Neuronal stem cell (in vitro differentiated cells): Measurements from ENCODE around the gene ADRB2.

Experiments
- DNase-seq: peaks from one replicate; pipeline ENCODE4 v3.0.0-alpha.2; 2013; ENCODE audit warnings: low spot score
- H2AFZ ChIP-seq: one replicate; pipeline ENCODE4 v1.6.1; 2013; ENCODE audit warnings: mild to moderate bottlenecking, low read length, inconsistent platforms
- H2AK5ac ChIP-seq: 2 replicates; pipeline ENCODE4 v1.6.1; 2013; ENCODE audit warnings: low read depth, mild to moderate bottlenecking, inconsistent platforms, low read length, moderate library complexity, mixed read lengths
- H2BK120ac ChIP-seq: 2 replicates; pipeline ENCODE4 v1.6.1; 2013; ENCODE audit warnings: low read depth, mild to moderate bottlenecking, inconsistent platforms, low read length, moderate library complexity, mixed read lengths
- H2BK12ac ChIP-seq: one replicate; pipeline ENCODE4 v1.6.1; 2013; ENCODE audit warnings: low read length, inconsistent platforms
- H2BK15ac ChIP-seq: 2 replicates; pipeline ENCODE4 v1.6.1; 2013; ENCODE audit warnings: mild to moderate bottlenecking, low read length, inconsistent platforms, mixed read lengths
- H2BK5ac ChIP-seq: one replicate; pipeline ENCODE4 v1.6.1; 2013; ENCODE audit warnings: inconsistent platforms, mild to moderate bottlenecking, low read length, moderate library complexity
- H3K14ac ChIP-seq: one replicate; pipeline ENCODE4 v1.6.1; 2013; ENCODE audit warnings: low read length, inconsistent platforms
- H3K18ac ChIP-seq: 2 replicates; pipeline ENCODE4 v1.6.1; 2013; ENCODE audit warnings: low read length, inconsistent platforms
- H3K23ac ChIP-seq: 2 replicates; pipeline ENCODE4 v1.6.1; 2013; ENCODE audit warnings: low read depth, mild to moderate bottlenecking, mixed read lengths, low read length, inconsistent platforms; ENCODE audit not compliant: poor library complexity
- H3K27ac ChIP-seq: replicated peaks from 3 replicates; pipeline ENCODE4 v1.5.1; 2013; ENCODE audit warnings: low read length, inconsistent platforms
- H3K27me3 ChIP-seq, 3 experiments: 2 replicates each; pipeline ENCODE4 v1.6.1; 2013; ENCODE audit warnings: low read length in 3 of 3, mild to moderate bottlenecking in 2 of 3, inconsistent platforms in 1 of 3, low read depth in 1 of 3, mixed read lengths in 1 of 3, moderate library complexity in 1 of 3; ENCODE audit not compliant: control insufficient read depth in 3 of 3, insufficient read depth in 3 of 3
- H3K36me3 ChIP-seq, 2 donors: replicated peaks in 1 of 2; 2 replicates each; pipeline ENCODE4 v1.6.1; 2013; ENCODE audit warnings: low read length in 2 of 2; ENCODE audit not compliant: control insufficient read depth in 2 of 2, insufficient read depth in 2 of 2
- H3K4ac ChIP-seq: 2 replicates; pipeline ENCODE4 v1.6.1; 2013; ENCODE audit warnings: inconsistent platforms, mild to moderate bottlenecking, low read length, moderate library complexity
- H3K4me1 ChIP-seq, 2 donors: 1 replicate in 1 of 2; 2 replicates in 1 of 2; pipeline ENCODE4 v1.6.1; 2013; ENCODE audit warnings: low read length in 2 of 2, low read depth in 1 of 2; ENCODE audit not compliant: control insufficient read depth in 2 of 2, insufficient read depth in 1 of 2
- H3K4me2 ChIP-seq: one replicate; pipeline ENCODE4 v1.6.1; 2013; ENCODE audit warnings: mild to moderate bottlenecking, low read length, inconsistent platforms; ENCODE audit not compliant: insufficient read depth, poor library complexity, severe bottlenecking
- H3K4me3 ChIP-seq, 2 donors: 2 replicates each; pipeline ENCODE4 v1.5.1; 2013; ENCODE audit warnings: low read length in 2 of 2, mild to moderate bottlenecking in 2 of 2, inconsistent platforms in 1 of 2, moderate library complexity in 1 of 2
- H3K79me1 ChIP-seq: one replicate; pipeline ENCODE4 v1.6.1; 2013; ENCODE audit warnings: low read depth, mild to moderate bottlenecking, inconsistent platforms, low read length, moderate library complexity
- H3K9ac ChIP-seq: one replicate; pipeline ENCODE4 v1.6.1; 2013; ENCODE audit warnings: mild to moderate bottlenecking, low read depth, low read length, inconsistent platforms; ENCODE audit not compliant: poor library complexity
- H3K9me3 ChIP-seq, 2 donors: replicated peaks in 1 of 2; 2 replicates each; pipeline versions ENCODE3 to v1.6.1; 2013; ENCODE audit warnings: low read length in 2 of 2, mild to moderate bottlenecking in 2 of 2, inconsistent platforms in 1 of 2, low read depth in 1 of 2, mixed read lengths in 1 of 2, moderate library complexity in 1 of 2; ENCODE audit not compliant: control insufficient read depth in 2 of 2, insufficient read depth in 1 of 2
- H4K8ac ChIP-seq: one replicate; pipeline ENCODE4 v1.6.1; 2013; ENCODE audit warnings: low read depth, mild to moderate bottlenecking, inconsistent platforms, low read length, moderate library complexity
- H4K91ac ChIP-seq: one replicate; pipeline ENCODE4 v1.6.1; 2013; ENCODE audit warnings: low read length, low read depth, mild to moderate bottlenecking, inconsistent platforms; ENCODE audit not compliant: poor library complexity
- WGBS, 2 donors: extraction: QIAGEN DNeasy Blood & Tissue Kit; methylation state at CpG; one replicate each; pipeline ENCODE4 v1.1.7; 2013; ENCODE audit warnings: missing lambda C conversion rate in 2 of 2, mixed read lengths in 1 of 2; ENCODE audit not compliant: insufficient read length in 2 of 2, insufficient replicate concordance in 1 of 2; ENCODE audit errors: extremely low coverage in 2 of 2; 5-methylcytosine and 5-hydroxymethylcytosine counted together

The ADRB2 gene

GRCh38 chr5:148781766-148782165, 44.6 kb upstream of the ADRB2 start:
- Histone ChIP-seq H3K4me3 (peak overlapping the region in 1 of 2 donors; percentile 40), H4K91ac (no peak overlapping the region), H3K4me1 (no peaks in the 10 kb centered on the region), H2AFZ (no peak overlapping the region), H4K8ac (no peak overlapping the region), H3K27ac (no peak overlapping the region), H2BK15ac (no peak overlapping the region), H3K9ac (peak overlapping the region; percentile 47), H3K14ac (no peak overlapping the region), H3K27me3 (no peaks in the 10 kb centered on the region), H3K4ac (no peak overlapping the region), H2AK5ac (no peak overlapping the region), H3K9me3 (no peaks in the 10 kb centered on the region), H3K36me3 (no peaks in the 10 kb centered on the region), H2BK120ac (no peak overlapping the region), H3K4me2 (no peak overlapping the region), H2BK5ac (no peak overlapping the region), H3K23ac (peak overlapping the region; percentile 37), H3K18ac (no peak overlapping the region), H2BK12ac (no peak overlapping the region), H3K79me1 (no peaks in the 10 kb centered on the region)
- DNase-seq = no peak
- WGBS, 2 donors = no CpG with 5 or more reads among the region's 2 CpGs

- Histone ChIP-seq H3K14ac (no peak overlapping the region), H3K27ac (no peak overlapping the region), H3K4me2 (no peak overlapping the region), H3K4me1 (no peaks in the 10 kb centered on the region), H3K79me1 (no peaks in the 10 kb centered on the region), H3K27me3 (no peaks in the 10 kb centered on the region), H3K36me3 (no peaks in the 10 kb centered on the region), H4K8ac (no peak overlapping the region), H3K9ac (no peak overlapping the region), H3K9me3 (no peaks in the 10 kb centered on the region), H2BK120ac (no peak overlapping the region), H2BK15ac (no peak overlapping the region), H4K91ac (no peak overlapping the region), H2AFZ (no peak overlapping the region), H2BK12ac (no peak overlapping the region), H2BK5ac (no peak overlapping the region), H2AK5ac (no peak overlapping the region), H3K4ac (no peak overlapping the region), H3K23ac (no peak overlapping the region), H3K18ac (no peak overlapping the region), H3K4me3 (no peak overlapping the region)
- DNase-seq = no peak
Observed at GRCh38 chr5:148785223-148785622, 41.2 kb upstream of the ADRB2 start.

- Histone ChIP-seq H3K4me1 (no peaks in the 10 kb centered on the region), H4K8ac (no peak overlapping the region), H3K9ac (no peak overlapping the region), H4K91ac (no peak overlapping the region), H2BK5ac (no peak overlapping the region), H2AK5ac (no peak overlapping the region), H3K9me3 (no peaks in the 10 kb centered on the region), H3K18ac (no peak overlapping the region), H3K14ac (no peak overlapping the region), H3K23ac (no peak overlapping the region), H3K79me1 (no peaks in the 10 kb centered on the region), H3K4me2 (no peak overlapping the region), H2AFZ (no peak overlapping the region), H2BK15ac (no peak overlapping the region), H2BK120ac (no peak overlapping the region), H3K36me3 (no peaks in the 10 kb centered on the region), H3K27me3 (no peaks in the 10 kb centered on the region), H2BK12ac (no peak overlapping the region), H3K4me3 (no peak overlapping the region), H3K4ac (no peak overlapping the region), H3K27ac (no peak overlapping the region)
- DNase-seq = no peak
Observed at GRCh38 chr5:148786456-148786855, 40.0 kb upstream of the ADRB2 start.

GRCh38 chr5:148788636-148789035, 37.8 kb upstream of the ADRB2 start:
- Histone ChIP-seq H3K9ac (no peak overlapping the region), H3K4ac (no peak overlapping the region), H2BK15ac (no peak overlapping the region), H3K27me3 (no peaks in the 10 kb centered on the region), H3K14ac (no peak overlapping the region), H2BK12ac (no peak overlapping the region), H3K9me3 (no peaks in the 10 kb centered on the region), H3K18ac (no peak overlapping the region), H3K23ac (no peak overlapping the region), H4K8ac (no peak overlapping the region), H2AFZ (no peak overlapping the region), H2BK120ac (no peak overlapping the region), H2AK5ac (no peak overlapping the region), H2BK5ac (no peak overlapping the region), H3K27ac (no peak overlapping the region), H3K4me2 (no peak overlapping the region), H3K4me3 (no peak overlapping the region), H3K4me1 (peaks cover 0 to 3% of the 10 kb centered on the region in 2 donors), H3K79me1 (no peaks in the 10 kb centered on the region), H3K36me3 (no peaks in the 10 kb centered on the region), H4K91ac (no peak overlapping the region)
- DNase-seq = no peak
- no CpG with 5 or more reads among the region's 6 CpGs for WGBS, 2 donors
